ENCODE data around the gene C22orf39.

- TF ChIP-seq CTCF (IDR thresholded peaks at IDR 0.05; ENCODE audit: insufficient read depth, low read length, poor library complexity, severe bottlenecking) (no peak), EZH2phosphoT487 (conservative IDR thresholded peaks at IDR 0.05; ENCODE audit: low read length) (no peak)
Measured at GRCh38 chr22:19455585-19456370, 8.3 kb upstream of the C22orf39 start.
